Stimulated activated CD8-positive, alpha-beta memory T cell treated with anti-CD3 and anti-CD28 coated beads, Interleukin-15, amount 100 ng/mL, for 1 hour (primary cell): ENCODE results near the gene SUSD1.
"Not testable (repeated sequence)": the region's sequence is repeated elsewhere in the genome, so short reads cannot be mapped to it uniquely, and the experiment has no call there.

ENCODE experiments used
- DNase-seq: peaks from one replicate; pipeline ENCODE4 v3.0.0-alpha.2; 2020; ENCODE audit warnings: low read depth

The SUSD1 gene

DNA sequence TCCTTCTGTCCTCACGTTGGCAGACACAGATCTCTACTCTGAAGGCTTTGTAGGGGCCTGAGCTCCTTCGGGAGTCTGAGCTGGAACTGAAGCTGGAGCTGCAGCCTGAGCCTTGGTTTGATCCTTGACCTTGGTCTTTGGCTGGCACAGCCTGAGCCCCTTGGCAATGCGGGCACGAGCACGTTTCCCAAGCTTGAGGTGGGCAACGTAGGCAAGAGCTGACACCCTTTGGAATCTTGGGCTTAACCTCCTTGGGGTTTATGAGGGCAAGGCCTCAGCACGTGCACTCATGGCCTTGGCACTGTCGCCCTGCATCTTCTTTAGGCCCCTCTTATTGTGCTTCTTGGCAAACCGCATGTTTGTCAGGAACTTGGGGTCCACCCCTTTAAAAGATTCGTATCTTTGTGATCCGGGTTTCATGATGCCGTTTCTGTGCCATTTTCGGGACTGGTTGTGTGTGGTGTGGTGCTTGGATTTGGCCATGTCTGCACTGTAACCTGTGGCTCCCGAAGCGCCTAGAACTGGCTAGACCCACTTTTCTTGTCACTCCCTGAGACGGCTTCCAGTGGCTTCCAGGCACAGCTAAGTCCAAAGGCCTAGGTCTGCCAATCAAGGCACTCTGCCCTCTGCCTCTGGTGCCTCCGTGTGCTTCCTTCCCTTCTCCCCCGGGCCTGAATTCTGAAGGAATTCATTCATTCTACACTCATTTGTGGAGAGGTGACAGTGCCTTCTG, 1.4 kb downstream of the SUSD1 start:
- no peak for DNase-seq

DNA sequence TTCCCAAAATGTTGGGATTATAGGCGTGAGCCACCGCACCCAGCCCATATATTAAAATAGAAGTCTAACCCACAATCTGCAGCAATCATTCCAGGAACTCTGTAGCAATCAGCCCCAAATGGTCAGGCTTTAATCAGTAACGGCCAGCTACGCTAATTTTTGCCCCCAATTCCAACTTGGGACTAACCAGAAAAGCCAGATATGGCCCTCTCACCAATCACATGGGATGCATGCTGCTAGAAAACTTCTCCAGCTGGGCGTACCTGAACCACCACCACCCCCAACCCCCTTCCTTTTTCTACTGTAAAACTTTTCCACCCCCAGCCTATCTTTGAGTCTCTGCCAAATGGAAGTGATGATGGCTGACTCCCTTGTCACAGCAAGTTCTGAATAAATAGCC, 4.1 kb downstream of the SUSD1 start:
- no peak for DNase-seq

DNA sequence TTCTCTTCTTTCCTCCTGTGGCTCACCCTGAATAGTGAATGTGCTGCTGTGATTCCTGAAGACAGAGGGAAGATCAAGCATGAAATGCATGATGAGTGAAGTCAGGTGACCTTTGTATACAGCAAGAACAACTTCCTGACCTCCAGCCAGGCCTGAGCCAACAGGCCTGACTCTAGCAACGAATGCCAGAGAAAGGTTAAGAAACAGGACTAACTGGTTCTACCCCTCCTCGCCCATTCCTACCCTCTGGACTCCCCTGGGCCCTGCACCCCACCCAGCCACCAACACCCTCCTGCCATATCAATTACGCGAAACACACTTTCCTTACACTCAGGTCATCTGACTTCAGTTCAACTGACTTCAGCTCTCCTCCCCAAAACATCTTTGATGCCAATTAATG, 4.9 kb downstream of the SUSD1 start:
- DNase-seq, result no peak

DNA sequence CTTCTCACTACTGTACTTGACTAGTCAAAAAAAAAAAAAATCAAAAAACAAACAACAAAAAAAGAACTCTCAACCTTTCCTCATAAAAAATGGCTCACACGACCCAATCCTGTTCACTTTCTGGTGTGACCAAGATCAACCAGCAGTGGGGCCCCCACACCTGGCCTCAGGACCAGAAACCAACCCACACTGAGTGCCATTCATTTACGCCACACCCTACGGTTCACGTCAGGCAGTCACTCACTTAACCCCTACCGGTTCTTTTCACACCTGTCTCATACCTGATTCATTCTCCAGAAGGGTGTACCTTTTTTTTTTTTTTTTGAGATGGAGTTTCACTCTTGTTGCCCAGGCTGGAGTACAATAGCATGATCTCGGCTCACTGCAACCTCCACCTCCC, 5.7 kb downstream of the SUSD1 start:
- no peak for DNase-seq

DNA sequence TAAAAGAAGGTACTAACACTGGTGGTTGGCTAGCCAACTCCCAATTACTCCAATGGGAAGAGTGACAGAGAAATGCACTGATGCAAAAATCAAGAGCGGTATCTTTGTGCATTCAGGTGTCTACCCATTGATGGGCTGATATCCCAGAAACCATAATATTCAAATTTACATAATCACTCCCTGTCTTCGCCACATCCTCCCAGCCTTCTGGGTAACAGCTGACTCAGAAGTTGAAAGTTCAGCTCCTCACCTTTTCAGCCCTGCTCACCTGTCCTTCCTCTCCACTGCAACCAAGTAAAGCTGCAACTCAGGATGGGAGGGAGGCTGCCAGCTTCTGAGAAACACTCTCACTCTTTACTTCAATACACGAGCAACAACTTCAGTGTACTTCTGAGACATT, 6.9 kb downstream of the SUSD1 start:
- no peak for DNase-seq

DNA sequence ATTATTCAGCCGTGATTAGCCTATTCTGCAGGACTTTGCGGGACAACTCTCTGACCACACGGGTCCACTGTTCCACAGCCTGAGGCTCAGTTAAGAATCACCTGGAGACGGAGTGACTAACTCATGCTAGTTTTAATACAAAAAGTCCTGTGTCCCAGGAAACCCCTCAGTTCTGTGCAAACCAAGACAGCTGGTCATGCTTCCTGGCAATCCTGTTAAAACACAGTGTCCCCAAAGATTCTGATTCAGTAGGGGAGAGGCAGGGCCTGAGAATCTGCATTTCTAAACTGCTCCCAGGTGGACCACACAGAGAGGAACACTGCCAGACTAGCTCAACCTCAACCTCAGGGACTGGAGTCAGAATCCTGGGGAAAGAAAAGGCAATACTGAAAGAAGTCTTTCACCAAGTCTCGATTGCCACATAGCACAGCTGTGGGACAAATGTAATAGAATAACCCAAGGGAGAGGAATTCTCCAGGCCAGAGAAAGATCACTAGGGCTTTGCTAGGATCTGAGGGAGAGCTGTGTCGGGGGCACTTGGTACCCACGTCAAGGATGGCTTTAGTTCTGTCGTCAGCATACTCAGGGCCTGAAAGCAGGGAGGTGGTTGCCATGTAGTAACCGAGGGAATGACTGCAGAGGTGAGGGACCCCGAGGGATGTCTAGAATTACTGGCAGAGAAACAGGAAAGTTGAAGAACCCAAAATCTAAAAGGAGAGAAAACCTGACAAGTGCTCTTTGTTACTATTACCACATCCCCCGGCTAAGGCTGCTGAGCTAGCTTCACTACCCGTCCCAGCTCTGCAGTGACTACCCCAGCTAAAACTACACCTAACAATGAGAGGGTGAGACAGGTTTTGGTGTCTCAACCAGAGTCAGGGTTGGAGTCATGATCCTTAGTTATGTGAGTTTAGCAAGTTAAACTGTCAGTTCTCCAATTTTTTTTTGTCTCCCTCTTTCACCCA, 8.6 kb downstream of the SUSD1 start:
- DNase-seq, result no peak

DNA sequence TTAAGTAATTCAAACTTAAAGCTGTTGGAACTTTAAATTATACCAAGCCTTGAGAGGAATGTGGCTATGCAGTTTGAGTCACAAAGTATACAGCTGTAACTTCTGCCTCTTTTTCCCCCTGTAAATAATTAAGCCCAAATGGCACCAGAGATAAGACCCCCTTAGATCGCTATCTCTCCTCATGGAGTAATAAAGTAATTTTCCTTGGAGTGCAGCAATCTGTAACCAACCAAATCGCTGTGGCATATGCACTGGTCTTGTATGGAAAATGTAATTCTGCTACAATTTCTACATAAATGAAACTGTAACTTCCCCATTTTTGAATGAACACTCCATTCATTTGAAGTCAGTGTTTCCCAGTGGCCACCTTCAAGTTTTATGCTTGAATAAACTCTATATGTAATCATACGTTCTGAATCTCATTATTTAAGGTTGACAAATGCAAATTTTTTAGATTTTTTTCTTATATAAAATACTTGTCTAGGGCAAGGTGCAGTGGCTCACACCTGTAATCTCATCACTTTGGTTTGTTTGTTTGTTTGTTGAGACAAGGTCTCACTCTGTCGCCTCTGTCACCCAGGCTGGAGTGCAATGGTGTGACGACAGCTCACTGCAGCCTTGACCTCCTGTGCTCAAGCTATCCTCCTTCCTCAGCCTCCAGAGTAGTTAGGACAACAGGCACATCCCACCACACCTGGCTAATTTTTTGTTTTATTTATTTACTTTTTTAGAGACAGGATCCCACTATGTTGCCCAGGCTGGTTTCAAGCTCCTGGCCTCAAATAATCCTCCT, 12.3 kb downstream of the SUSD1 start:
- DNase-seq, result no peak

DNA sequence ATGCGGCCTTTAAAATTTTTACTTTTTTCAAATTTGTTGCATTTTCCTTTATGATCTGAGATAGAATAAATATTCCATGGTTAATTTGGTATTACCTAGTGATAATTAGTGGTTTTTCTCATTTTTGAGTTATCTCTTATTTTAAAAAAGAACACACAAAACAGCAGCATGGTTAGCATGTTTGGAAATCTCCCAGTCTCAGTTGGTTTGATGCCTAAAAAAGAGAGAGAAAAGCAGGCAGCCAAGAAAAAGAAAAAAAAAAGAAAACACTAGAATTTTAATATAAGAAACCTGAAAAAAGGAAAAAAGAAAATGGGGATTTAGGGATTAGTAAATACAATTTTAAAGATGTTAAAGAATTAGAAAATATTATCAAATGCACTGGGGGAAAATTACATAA, 15.3 kb downstream of the SUSD1 start:
- DNase-seq, result no peak

DNA sequence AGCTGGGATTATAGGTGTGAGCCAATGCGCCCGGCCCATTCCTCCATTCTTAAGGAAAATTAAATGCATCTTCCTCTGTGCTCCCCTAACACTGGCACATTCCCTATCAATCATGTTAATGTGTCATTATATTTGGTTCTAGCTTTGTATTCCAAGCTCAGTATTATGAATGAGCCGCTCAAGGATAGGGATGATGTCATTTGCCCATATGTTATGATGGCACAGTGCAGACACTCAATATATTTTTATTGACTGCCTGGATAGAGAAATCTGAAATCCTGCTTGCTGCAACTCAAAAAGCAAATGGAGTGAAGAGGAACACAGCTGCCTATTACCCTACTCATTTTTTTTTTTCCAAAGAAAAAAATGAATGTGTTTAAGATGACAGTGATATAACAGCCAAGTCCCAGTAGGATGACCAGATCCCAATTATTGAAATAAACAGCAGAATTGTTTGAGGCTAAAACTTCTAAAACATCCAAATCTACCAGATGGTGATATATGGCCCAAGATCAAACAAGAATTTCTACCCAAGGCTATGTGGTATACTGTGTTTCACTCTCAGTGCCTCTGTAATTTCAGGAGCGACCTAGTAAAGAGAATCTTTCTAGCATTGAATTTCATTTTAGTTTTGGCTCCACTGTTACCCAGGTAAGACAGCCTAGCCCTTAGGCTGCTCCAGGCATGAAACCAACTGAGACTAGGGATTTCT, 16.3 kb downstream of the SUSD1 start:
- no peak for DNase-seq

DNA sequence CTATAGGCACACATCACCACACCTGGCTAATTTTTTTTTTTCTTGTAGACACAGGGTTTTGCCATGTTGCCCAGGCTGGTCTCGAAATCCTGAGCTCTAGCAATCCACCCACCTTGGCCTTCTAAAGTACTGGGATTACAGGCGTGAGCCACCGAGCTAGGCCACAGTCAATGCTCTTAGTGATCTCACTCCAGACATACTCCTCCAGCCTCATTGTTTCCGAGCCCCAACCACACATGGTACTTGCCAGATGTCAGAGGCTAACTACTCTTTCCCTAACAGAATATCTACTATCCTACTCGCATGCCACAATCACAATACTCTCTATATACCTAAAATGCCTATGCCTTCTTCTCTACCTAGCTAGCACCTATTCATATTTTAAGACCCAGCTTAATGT, 17.1 kb downstream of the SUSD1 start:
- no peak for DNase-seq

DNA sequence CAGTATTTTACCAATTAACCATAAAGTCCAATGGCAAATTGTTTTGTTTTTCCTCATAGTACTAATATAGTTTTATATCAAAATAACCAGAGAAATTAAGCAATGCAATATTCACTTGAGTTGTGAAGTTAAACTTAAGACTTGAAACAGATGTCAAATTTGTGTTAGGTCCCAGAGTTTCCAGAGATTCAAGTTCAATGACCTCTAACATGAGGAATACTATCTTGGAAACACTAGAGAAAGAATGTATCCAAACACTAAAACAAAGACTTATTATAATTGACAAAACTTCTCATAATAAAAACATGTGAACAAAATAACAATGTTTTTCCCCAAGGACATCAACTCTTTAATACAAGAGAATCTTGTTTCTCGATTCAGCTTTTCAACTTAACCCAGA, 18.0 kb downstream of the SUSD1 start:
- DNase-seq, result no peak

DNA sequence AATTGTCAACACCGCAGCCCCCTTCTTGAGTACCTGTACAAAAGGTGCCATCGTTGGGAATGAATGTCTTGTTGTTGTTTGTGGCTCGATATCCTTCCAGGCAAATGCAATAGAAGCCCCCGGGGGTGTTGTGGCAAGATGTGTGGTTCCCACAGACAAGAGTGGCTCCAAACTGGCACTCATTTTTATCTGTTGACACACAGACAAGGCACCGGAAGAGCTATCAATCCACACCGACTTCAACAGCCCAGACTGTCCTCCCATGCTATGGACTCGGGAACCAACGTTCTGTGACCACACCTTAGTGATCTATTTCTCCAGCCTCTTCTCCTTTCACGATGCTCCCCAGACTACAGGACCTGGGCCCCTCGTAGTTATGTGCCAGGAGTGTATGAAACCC, 25.9 kb downstream of the SUSD1 start:
- DNase-seq, result no peak

DNA sequence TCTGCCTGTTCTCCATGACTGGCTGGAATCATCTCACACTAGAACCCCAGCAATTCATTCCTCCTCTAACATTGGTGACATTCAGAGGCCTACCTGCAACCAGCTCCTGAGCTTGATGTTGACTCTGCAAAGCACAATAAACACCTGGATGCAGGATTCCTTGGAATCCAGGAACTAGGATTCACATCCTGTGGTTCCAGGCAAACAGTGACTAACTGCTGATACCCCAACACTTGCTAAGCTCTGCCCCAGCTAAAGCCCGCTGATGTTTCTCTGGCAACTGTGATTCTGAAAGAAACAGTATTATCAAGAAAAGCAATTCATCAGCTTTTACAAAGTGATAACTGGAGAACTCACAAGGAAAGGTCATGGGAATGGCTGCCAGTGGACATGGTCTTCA, 29.2 kb downstream of the SUSD1 start:
- no peak for DNase-seq

DNA sequence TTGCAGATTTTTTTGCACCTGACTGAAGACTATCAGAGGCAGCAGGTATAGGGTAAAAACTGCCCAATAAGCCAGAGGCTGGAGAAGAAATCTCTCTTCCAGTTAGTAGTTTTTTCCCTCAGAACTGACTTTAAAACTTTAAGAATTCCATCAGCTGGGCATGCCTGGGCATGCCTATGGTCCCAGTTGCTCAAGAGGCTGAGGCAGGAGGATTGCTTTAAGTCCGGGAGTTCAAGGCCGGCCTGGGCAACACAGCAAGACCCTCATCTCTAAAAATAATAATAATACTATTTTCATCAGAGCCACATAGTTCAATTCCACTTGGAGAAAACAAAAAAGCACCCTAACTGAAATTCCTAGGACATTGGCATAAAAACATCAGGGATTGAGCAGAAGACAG, 30.3 kb downstream of the SUSD1 start:
- no peak for DNase-seq

DNA sequence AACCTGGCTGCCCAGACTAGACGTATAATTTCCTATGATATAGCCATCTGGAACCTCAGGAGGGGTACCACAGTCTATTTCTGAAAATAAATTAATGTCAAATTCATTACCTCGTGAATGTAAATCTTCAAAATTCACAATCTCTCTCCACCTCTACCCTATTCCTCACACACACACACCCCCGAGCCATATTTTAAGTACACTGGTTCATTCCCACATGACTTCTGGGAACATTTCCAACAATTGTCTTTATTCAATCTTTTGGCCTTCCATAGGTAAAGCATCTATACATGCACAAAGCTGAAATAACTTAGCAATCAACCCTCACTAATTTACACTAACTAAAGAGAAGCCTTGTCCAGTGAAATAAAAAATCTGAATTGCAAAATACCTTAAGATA, 32.7 kb downstream of the SUSD1 start:
- no peak for DNase-seq

DNA sequence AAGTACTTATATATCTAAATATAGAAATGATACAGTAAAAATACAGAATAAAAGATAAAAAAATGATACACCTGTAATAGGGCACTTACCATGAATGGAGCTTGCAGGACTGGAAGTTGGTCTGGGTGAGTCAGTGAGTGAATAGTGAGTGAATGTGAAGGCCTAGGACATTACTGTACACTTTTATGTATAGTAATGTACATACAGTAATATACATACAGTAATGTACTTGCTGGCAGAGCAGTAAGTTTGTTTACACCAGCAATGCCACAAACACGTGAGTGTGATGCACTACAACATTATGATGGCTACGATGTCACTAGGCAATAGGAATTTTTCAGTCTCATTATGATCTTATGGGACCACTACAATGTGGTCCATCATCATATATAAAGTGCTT, 34.2 kb downstream of the SUSD1 start:
- DNase-seq, result no peak

DNA sequence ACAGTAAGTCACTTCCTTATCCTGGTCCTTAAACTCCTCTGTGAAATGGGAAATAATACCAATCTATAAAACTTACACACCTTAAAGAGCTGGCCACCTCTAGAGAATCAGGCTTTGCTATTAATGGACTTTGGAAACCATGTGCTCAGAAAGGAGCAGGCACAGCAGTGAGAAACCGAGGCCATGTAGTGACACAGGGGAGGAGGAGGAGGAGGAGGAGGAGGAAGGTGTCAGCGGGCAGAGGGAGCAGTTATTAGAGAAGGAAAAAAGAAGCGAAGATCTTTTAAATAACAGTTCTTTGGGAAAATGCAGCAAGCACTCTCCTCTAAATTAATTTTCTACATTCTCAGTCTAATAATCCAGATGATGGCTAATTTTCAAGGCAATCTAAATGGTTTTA, 38.0 kb downstream of the SUSD1 start:
- DNase-seq, result no peak

DNA sequence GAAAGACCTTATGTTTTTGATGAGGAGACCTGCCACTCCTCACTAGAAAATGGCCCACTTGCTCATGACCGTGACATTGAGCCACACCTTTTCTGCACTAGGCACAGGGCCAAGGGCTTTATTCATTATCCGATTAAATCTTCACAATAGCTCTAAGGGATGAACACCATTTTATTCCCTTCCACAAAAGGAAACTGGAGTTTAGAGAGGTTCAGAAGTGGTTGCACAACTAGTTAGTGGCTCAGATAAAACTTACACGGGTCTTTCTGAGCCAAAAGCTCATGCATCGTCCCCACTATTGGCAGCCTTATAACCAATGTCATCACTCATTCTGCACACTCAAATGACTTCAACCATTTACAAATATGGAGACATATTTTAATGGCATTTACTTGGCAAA, 39.4 kb downstream of the SUSD1 start:
- no peak for DNase-seq

DNA sequence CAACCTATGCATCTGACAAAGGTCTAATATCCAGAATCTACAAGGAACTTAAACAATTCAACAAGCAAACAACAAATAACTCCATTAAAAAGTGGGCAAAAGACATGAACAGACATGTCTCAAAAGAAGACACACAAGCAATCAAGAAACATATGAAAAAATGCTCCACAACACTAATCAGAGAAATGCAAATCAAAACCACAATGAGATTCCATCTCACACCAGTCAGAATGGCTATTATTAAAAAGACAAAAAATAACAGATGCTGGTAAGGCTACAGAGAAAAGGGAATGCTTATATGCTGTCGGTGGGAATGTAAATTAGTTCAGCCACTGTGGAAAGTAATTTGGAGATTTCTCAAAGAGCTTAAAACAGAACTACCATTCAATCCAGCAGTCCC, 41.3 kb downstream of the SUSD1 start:
- not testable (repeated sequence) for DNase-seq

DNA sequence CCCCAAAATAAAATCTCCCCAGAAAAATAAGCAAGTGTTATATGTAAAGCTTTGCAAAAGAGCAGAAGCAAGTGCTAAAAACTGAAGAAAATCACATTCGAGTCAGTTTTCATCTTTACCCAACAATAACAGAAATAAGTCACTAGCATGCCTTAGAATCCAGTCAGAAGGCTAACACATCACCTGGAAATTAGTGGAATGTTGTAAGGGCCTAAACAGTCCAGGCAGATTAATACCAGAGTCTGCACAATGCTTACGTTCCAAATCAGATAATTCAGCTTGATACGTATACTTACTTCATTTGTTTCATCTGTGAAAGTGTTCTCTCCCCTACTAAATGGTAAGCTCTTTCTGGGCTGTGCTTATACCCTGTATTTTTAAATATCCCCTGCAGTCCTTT, 42.7 kb downstream of the SUSD1 start:
- DNase-seq, result no peak

DNA sequence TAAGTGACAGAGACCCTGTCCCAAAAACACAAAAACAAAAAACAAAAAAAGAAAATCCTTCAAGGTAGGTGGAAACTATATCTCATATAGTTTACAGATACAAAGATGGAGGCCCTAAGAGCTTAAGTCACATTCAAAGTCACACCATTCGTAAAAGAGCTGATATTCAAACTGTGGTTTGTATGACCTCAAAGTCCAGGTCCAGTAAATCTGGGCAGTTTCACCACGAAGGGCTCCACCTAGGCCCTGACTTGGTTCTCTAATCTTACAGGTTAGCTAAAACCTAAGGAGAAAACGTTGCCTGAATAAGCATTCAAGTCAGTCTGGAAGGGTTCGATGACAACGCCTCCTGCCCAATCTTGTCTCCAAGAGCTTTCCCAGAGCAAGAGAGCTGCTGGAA, 44.1 kb downstream of the SUSD1 start:
- no peak for DNase-seq

DNA sequence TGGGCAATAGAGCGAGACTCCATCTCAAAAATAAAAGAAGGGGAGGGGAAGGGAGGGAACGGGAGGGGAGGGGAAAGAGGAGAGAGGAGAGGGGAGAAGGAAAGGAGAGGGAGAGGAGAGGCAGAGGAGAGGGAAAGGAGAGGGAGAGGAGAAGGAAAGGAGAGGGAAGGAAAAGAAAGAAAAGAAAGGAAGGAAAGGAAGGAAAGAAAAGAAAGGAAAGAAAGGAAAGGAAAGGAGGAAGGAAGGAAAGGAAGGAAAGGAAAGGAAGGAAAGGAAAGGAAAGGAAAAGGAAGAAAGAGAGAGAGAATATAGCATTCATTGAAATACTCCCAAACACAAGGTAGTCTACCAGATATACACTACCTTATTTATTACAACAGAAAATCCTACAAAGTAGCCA, 44.8 kb downstream of the SUSD1 start:
- no peak for DNase-seq
